ENCODE data around the gene LRRC4C.

The LRRC4C gene

GRCh38 chr11:40445391-40445790 is 1014.1 kb downstream of the LRRC4C start:
- no peaks in the 10 kb centered on the region for H3K36me3 ChIP-seq (replicated peaks in 1 of 2; ENCODE audit: control insufficient read depth in 2 of 2, insufficient read depth in 2 of 2, low read length in 2 of 2)
- no peak overlapping the region for H2AK5ac ChIP-seq (ENCODE audit: low read depth, low read length)
- no peak overlapping the region for H4K8ac ChIP-seq (ENCODE audit: low read depth, low read length)
- no peak overlapping the region for H2BK15ac ChIP-seq (ENCODE audit: low read length)
- no peak overlapping the region for H3K18ac ChIP-seq (ENCODE audit: low read length)
- H2AFZ ChIP-seq (ENCODE audit: low read length), result no peak overlapping the region
- H3K9ac ChIP-seq (ENCODE audit: low read depth, low read length, poor library complexity), result no peak overlapping the region
- no peaks in the 10 kb centered on the region for H3K4me1 ChIP-seq (ENCODE audit: control insufficient read depth in 2 of 2, insufficient read depth in 1 of 2, low read depth in 1 of 2, low read length in 2 of 2)
- H2BK5ac ChIP-seq (ENCODE audit: low read length), result no peak overlapping the region
- no peak overlapping the region for H2BK120ac ChIP-seq (ENCODE audit: low read depth, low read length)
- H3K27me3 ChIP-seq (ENCODE audit: control insufficient read depth in 3 of 3, insufficient read depth in 3 of 3, low read depth in 1 of 3, low read length in 3 of 3), result no peaks in the 10 kb centered on the region
- no CpG with 5 or more reads among the region's 4 CpGs for WGBS, 2 donors (ENCODE audit: extremely low coverage in 2 of 2, insufficient read length in 2 of 2, insufficient replicate concordance in 1 of 2)
- no peak overlapping the region for H3K4ac ChIP-seq (ENCODE audit: low read length)
- no peak overlapping the region for H3K14ac ChIP-seq (ENCODE audit: low read length)
- no peak overlapping the region for H3K27ac ChIP-seq (replicated peaks; ENCODE audit: low read length)
- H3K4me2 ChIP-seq (ENCODE audit: insufficient read depth, low read length, poor library complexity, severe bottlenecking), result no peak overlapping the region
- H2BK12ac ChIP-seq (ENCODE audit: low read length), result no peak overlapping the region
- H3K23ac ChIP-seq (ENCODE audit: low read depth, low read length, poor library complexity), result no peak overlapping the region
- H3K79me1 ChIP-seq (ENCODE audit: low read depth, low read length), result no peaks in the 10 kb centered on the region
- H3K9me3 ChIP-seq (replicated peaks in 1 of 2; ENCODE audit: control insufficient read depth in 2 of 2, insufficient read depth in 1 of 2, low read depth in 1 of 2, low read length in 2 of 2), result peaks cover 3 to 5% of the 10 kb centered on the region in 2 donors
- DNase-seq (ENCODE audit: low spot score), result no peak
- no peak overlapping the region for H3K4me3 ChIP-seq (ENCODE audit: low read length in 2 of 2)
- H4K91ac ChIP-seq (ENCODE audit: low read depth, low read length, poor library complexity), result no peak overlapping the region

DNA sequence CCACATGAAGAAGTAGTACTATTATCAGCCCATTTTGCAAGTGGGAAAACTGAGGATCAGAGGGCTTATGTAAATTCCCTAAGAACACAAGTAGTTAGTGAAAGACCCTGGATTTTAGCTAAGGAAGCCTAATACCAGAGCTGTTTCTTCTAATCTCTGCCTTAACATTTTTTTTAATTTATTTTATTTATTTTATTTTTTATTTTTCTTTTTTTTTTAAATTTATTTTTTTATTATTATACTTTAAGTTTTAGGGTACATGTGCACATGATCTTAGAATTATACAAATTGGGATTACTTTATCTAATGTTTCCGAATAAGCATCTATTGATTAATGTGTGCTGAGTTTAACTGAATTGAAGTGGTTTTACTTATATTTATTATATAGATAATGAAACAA is 1015.3 kb downstream of the LRRC4C start:
- Histone ChIP-seq H3K4me1 (ENCODE audit: control insufficient read depth in 2 of 2, insufficient read depth in 1 of 2, low read depth in 1 of 2, low read length in 2 of 2) (no peaks in the 10 kb centered on the region), H3K4me3 (ENCODE audit: low read length in 2 of 2) (no peak overlapping the region), H4K91ac (ENCODE audit: low read depth, low read length, poor library complexity) (no peak overlapping the region), H2BK120ac (ENCODE audit: low read depth, low read length) (no peak overlapping the region), H3K14ac (ENCODE audit: low read length) (no peak overlapping the region), H2BK12ac (ENCODE audit: low read length) (no peak overlapping the region), H3K36me3 (replicated peaks in 1 of 2; ENCODE audit: control insufficient read depth in 2 of 2, insufficient read depth in 2 of 2, low read length in 2 of 2) (no peaks in the 10 kb centered on the region), H3K9me3 (replicated peaks in 1 of 2; ENCODE audit: control insufficient read depth in 2 of 2, insufficient read depth in 1 of 2, low read depth in 1 of 2, low read length in 2 of 2) (peaks cover 3 to 5% of the 10 kb centered on the region in 2 donors), H2AFZ (ENCODE audit: low read length) (no peak overlapping the region), H3K4me2 (ENCODE audit: insufficient read depth, low read length, poor library complexity, severe bottlenecking) (no peak overlapping the region), H3K27ac (replicated peaks; ENCODE audit: low read length) (no peak overlapping the region), H3K9ac (ENCODE audit: low read depth, low read length, poor library complexity) (no peak overlapping the region), H3K4ac (ENCODE audit: low read length) (no peak overlapping the region), H3K23ac (ENCODE audit: low read depth, low read length, poor library complexity) (no peak overlapping the region), H2BK5ac (ENCODE audit: low read length) (no peak overlapping the region), H3K27me3 (ENCODE audit: control insufficient read depth in 3 of 3, insufficient read depth in 3 of 3, low read depth in 1 of 3, low read length in 3 of 3) (no peaks in the 10 kb centered on the region), H2AK5ac (ENCODE audit: low read depth, low read length) (no peak overlapping the region), H3K79me1 (ENCODE audit: low read depth, low read length) (no peaks in the 10 kb centered on the region), H2BK15ac (ENCODE audit: low read length) (no peak overlapping the region), H3K18ac (ENCODE audit: low read length) (no peak overlapping the region), H4K8ac (ENCODE audit: low read depth, low read length) (no peak overlapping the region)
- WGBS, 2 donors (ENCODE audit: extremely low coverage in 2 of 2, insufficient read length in 2 of 2, insufficient replicate concordance in 1 of 2), result no CpG with 5 or more reads among the region's 1 CpG
- DNase-seq (ENCODE audit: low spot score), result no peak

GRCh38 chr11:40435344-40435743 is 1024.1 kb downstream of the LRRC4C start:
- no peak overlapping the region for H3K14ac ChIP-seq (ENCODE audit: low read length)
- H3K23ac ChIP-seq (ENCODE audit: low read depth, low read length, poor library complexity), result no peak overlapping the region
- no peak overlapping the region for H3K18ac ChIP-seq (ENCODE audit: low read length)
- no peaks in the 10 kb centered on the region for H3K79me1 ChIP-seq (ENCODE audit: low read depth, low read length)
- no peak overlapping the region for H3K4me3 ChIP-seq (ENCODE audit: low read length in 2 of 2)
- H2AFZ ChIP-seq (ENCODE audit: low read length), result no peak overlapping the region
- H3K27ac ChIP-seq (replicated peaks; ENCODE audit: low read length), result no peak overlapping the region
- H3K27me3 ChIP-seq (ENCODE audit: control insufficient read depth in 3 of 3, insufficient read depth in 3 of 3, low read depth in 1 of 3, low read length in 3 of 3), result no peaks in the 10 kb centered on the region
- no peak overlapping the region for H2BK15ac ChIP-seq (ENCODE audit: low read length)
- H3K36me3 ChIP-seq (replicated peaks in 1 of 2; ENCODE audit: control insufficient read depth in 2 of 2, insufficient read depth in 2 of 2, low read length in 2 of 2), result no peaks in the 10 kb centered on the region
- no peak overlapping the region for H2BK5ac ChIP-seq (ENCODE audit: low read length)
- no peaks in the 10 kb centered on the region for H3K4me1 ChIP-seq (ENCODE audit: control insufficient read depth in 2 of 2, insufficient read depth in 1 of 2, low read depth in 1 of 2, low read length in 2 of 2)
- H4K91ac ChIP-seq (ENCODE audit: low read depth, low read length, poor library complexity), result no peak overlapping the region
- no peak overlapping the region for H3K4me2 ChIP-seq (ENCODE audit: insufficient read depth, low read length, poor library complexity, severe bottlenecking)
- no peak overlapping the region for H3K4ac ChIP-seq (ENCODE audit: low read length)
- H2AK5ac ChIP-seq (ENCODE audit: low read depth, low read length), result no peak overlapping the region
- H3K9me3 ChIP-seq (replicated peaks in 1 of 2; ENCODE audit: control insufficient read depth in 2 of 2, insufficient read depth in 1 of 2, low read depth in 1 of 2, low read length in 2 of 2), result no peaks in the 10 kb centered on the region
- no peak overlapping the region for H2BK12ac ChIP-seq (ENCODE audit: low read length)
- H2BK120ac ChIP-seq (ENCODE audit: low read depth, low read length), result no peak overlapping the region
- DNase-seq (ENCODE audit: low spot score), result no peak
- H3K9ac ChIP-seq (ENCODE audit: low read depth, low read length, poor library complexity), result no peak overlapping the region
- H4K8ac ChIP-seq (ENCODE audit: low read depth, low read length), result no peak overlapping the region

DNA sequence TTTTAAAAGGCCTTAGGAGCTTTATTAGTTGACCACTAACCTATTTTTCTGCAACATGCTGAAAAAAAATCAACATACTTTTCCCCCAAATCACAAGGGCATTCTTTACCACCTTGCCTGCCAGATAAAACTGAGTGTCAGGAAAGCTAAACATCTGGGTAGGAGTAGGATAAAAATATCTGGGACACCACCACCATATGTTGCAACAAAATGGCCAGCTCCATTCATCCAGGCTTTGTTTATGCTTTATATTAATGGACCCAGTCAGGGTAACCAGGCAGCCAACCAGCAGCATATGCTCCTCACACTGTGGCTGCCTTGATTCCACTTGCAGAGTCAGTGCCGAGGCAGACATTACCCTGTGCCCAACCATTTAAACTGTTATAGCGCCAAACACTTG is 1024.5 kb downstream of the LRRC4C start:
- no peak overlapping the region for H3K4me2 ChIP-seq (ENCODE audit: insufficient read depth, low read length, poor library complexity, severe bottlenecking)
- H3K36me3 ChIP-seq (replicated peaks in 1 of 2; ENCODE audit: control insufficient read depth in 2 of 2, insufficient read depth in 2 of 2, low read length in 2 of 2), result no peaks in the 10 kb centered on the region
- H2BK15ac ChIP-seq (ENCODE audit: low read length), result no peak overlapping the region
- no peak overlapping the region for H3K9ac ChIP-seq (ENCODE audit: low read depth, low read length, poor library complexity)
- H2BK120ac ChIP-seq (ENCODE audit: low read depth, low read length), result no peak overlapping the region
- H2BK12ac ChIP-seq (ENCODE audit: low read length), result no peak overlapping the region
- H4K8ac ChIP-seq (ENCODE audit: low read depth, low read length), result no peak overlapping the region
- H2BK5ac ChIP-seq (ENCODE audit: low read length), result no peak overlapping the region
- no peak for DNase-seq (ENCODE audit: low spot score)
- no peak overlapping the region for H3K18ac ChIP-seq (ENCODE audit: low read length)
- H3K27ac ChIP-seq (replicated peaks; ENCODE audit: low read length), result no peak overlapping the region
- H3K14ac ChIP-seq (ENCODE audit: low read length), result no peak overlapping the region
- peaks cover 0 to 2% of the 10 kb centered on the region in 2 donors for H3K4me1 ChIP-seq (ENCODE audit: control insufficient read depth in 2 of 2, insufficient read depth in 1 of 2, low read depth in 1 of 2, low read length in 2 of 2)
- H3K9me3 ChIP-seq (replicated peaks in 1 of 2; ENCODE audit: control insufficient read depth in 2 of 2, insufficient read depth in 1 of 2, low read depth in 1 of 2, low read length in 2 of 2), result no peaks in the 10 kb centered on the region
- no peaks in the 10 kb centered on the region for H3K79me1 ChIP-seq (ENCODE audit: low read depth, low read length)
- H2AK5ac ChIP-seq (ENCODE audit: low read depth, low read length), result no peak overlapping the region
- no peak overlapping the region for H2AFZ ChIP-seq (ENCODE audit: low read length)
- no peak overlapping the region for H3K23ac ChIP-seq (ENCODE audit: low read depth, low read length, poor library complexity)
- no peak overlapping the region for H3K4me3 ChIP-seq (ENCODE audit: low read length in 2 of 2)
- WGBS, 2 donors (ENCODE audit: extremely low coverage in 2 of 2, insufficient read length in 2 of 2, insufficient replicate concordance in 1 of 2), result no CpG with 5 or more reads among the region's 2 CpGs
- H3K4ac ChIP-seq (ENCODE audit: low read length), result no peak overlapping the region
- H3K27me3 ChIP-seq (ENCODE audit: control insufficient read depth in 3 of 3, insufficient read depth in 3 of 3, low read depth in 1 of 3, low read length in 3 of 3), result no peaks in the 10 kb centered on the region
- no peak overlapping the region for H4K91ac ChIP-seq (ENCODE audit: low read depth, low read length, poor library complexity)
